BE2C (cell line): Measurements from ENCODE around the gene COL12A1.

Experiments
- DNase-seq: peaks from one replicate; pipeline ENCODE4 v3.0.0-alpha.2; 2020
- H3K27me3 ChIP-seq: fragments of 250-450 bp; sonication (Bioruptor Pico); 2 replicates; pipeline ENCODE4 v1.5.1; 2020; ENCODE audit warnings: mild to moderate bottlenecking
- H3K36me3 ChIP-seq: fragments of 250-450 bp; sonication (Bioruptor Pico); 2 replicates; pipeline ENCODE4 v1.5.1; 2020; ENCODE audit warnings: mild to moderate bottlenecking
- H3K4me1 ChIP-seq: fragments of 250-450 bp; sonication (Bioruptor Pico); 2 replicates; pipeline ENCODE4 v1.5.1; 2020
- H3K4me3 ChIP-seq: 2 replicates; pipeline ENCODE4 v1.5.1; 2011; ENCODE audit warnings: low read depth, low read length
- H3K9me3 ChIP-seq: fragments of 250-450 bp; sonication (Bioruptor Pico); 2 replicates; pipeline ENCODE4 v1.5.1; 2020
- CTCF ChIP-seq: IDR thresholded peaks from 2 replicates; pipeline ENCODE4 v1.5.1; 2012; ENCODE audit warnings: mild to moderate bottlenecking, low read depth, low read length

COL12A1 gene

GRCh38 chr6:75114806-75115205 lies 91.0 kb downstream of the COL12A1 start:
- no peaks in the 10 kb centered on the region for H3K4me1 ChIP-seq
- no peaks in the 10 kb centered on the region for H3K27me3 ChIP-seq
- no peak for TF ChIP-seq CTCF
- no peak for DNase-seq
- no peaks in the 10 kb centered on the region for H3K36me3 ChIP-seq
- no peak overlapping the region for H3K4me3 ChIP-seq
- no peaks in the 10 kb centered on the region for H3K9me3 ChIP-seq

GRCh38 chr6:75114195-75114594 lies 91.7 kb downstream of the COL12A1 start:
- Histone ChIP-seq H3K36me3 (no peaks in the 10 kb centered on the region), H3K27me3 (no peaks in the 10 kb centered on the region), H3K4me1 (no peaks in the 10 kb centered on the region), H3K9me3 (no peaks in the 10 kb centered on the region), H3K4me3 (no peak overlapping the region)
- no peak for TF ChIP-seq CTCF
- DNase-seq: no peak

- no peaks in the 10 kb centered on the region for H3K36me3 ChIP-seq
These were observed 92.4 kb downstream of the COL12A1 start for GRCh38 chr6:75113446-75113845.

GRCh38 chr6:75109765-75110164 lies 96.1 kb downstream of the COL12A1 start:
- Histone ChIP-seq H3K36me3 (no peaks in the 10 kb centered on the region), H3K9me3 (no peaks in the 10 kb centered on the region), H3K4me1 (no peaks in the 10 kb centered on the region), H3K4me3 (no peak overlapping the region), H3K27me3 (no peaks in the 10 kb centered on the region)
- DNase-seq: no peak
- no peak for TF ChIP-seq CTCF

More at GRCh38 chr6:75113446-75113845, 92.4 kb downstream of the COL12A1 start:
- no peak for DNase-seq
- Histone ChIP-seq H3K4me3 (no peak overlapping the region), H3K9me3 (no peaks in the 10 kb centered on the region), H3K27me3 (no peaks in the 10 kb centered on the region), H3K4me1 (no peaks in the 10 kb centered on the region)
- no peak for TF ChIP-seq CTCF

- no peaks in the 10 kb centered on the region for H3K4me1 ChIP-seq
- no peaks in the 10 kb centered on the region for H3K9me3 ChIP-seq
- no peaks in the 10 kb centered on the region for H3K36me3 ChIP-seq
- TF ChIP-seq CTCF: no peak
- H3K27me3 ChIP-seq: no peaks in the 10 kb centered on the region
- DNase-seq: no peak
- no peak overlapping the region for H3K4me3 ChIP-seq
These were observed 96.8 kb downstream of the COL12A1 start for GRCh38 chr6:75109022-75109421.

- no peak for DNase-seq
- no peaks in the 10 kb centered on the region for H3K36me3 ChIP-seq
- H3K4me3 ChIP-seq: no peak overlapping the region
- H3K27me3 ChIP-seq: no peaks in the 10 kb centered on the region
- no peaks in the 10 kb centered on the region for H3K9me3 ChIP-seq
- no peak for TF ChIP-seq CTCF
- no peaks in the 10 kb centered on the region for H3K4me1 ChIP-seq
These were observed 97.4 kb downstream of the COL12A1 start for GRCh38 chr6:75108333-75108974.
